Left ventricle myocardium inferior (tissue), 1 donor: ENCODE results near the gene OR2A5. TPM values are rescaled to one million over a fixed set of nuclear protein-coding genes. Genes with fewer than 3 reads are reported as not detected.

Experiments used
- DNase-seq: peaks from one replicate; pipeline ENCODE4 v3.0.0-alpha.2; 2020
- H3K27ac ChIP-seq: fragments of 200-600 bp; replicated peaks from 2 replicates; pipeline ENCODE4 v1.8.0; 2021
- H3K27me3 ChIP-seq: fragments of 200-600 bp; 2 replicates; pipeline ENCODE4 v1.8.0; 2021; ENCODE audit warnings: low read depth
- H3K36me3 ChIP-seq: fragments of 200-600 bp; 2 replicates; pipeline ENCODE4 v1.8.0; 2021
- H3K4me1 ChIP-seq: fragments of 200-600 bp; 2 replicates; pipeline ENCODE4 v1.8.0; 2021
- H3K4me3 ChIP-seq: fragments of 200-600 bp; 2 replicates; pipeline ENCODE4 v1.8.0; 2021; ENCODE audit warnings: mild to moderate bottlenecking, moderate library complexity
- H3K9me3 ChIP-seq: fragments of 200-600 bp; replicated peaks from 2 replicates; pipeline ENCODE4 v1.8.0; 2021
- CTCF ChIP-seq: fragments of 200-600 bp; IDR thresholded peaks from 2 replicates; pipeline ENCODE4 v1.8.0; 2021; ENCODE audit warnings: antibody characterized with exemption, mild to moderate bottlenecking, borderline replicate concordance
- intact Hi-C: fragments of 100-400 bp; cut with micrococcal nuclease; formaldehyde crosslinking; loops from one replicate; pipeline ENCODE4 v1.11.0; 2022
- long read RNA-seq: library from polyadenylated mRNA; unstranded; transcript quantifications from one replicate; pipeline ENCODE4 v2.0.0, GENCODE V29; 2021
- total RNA-seq: library from RNA; stranded (reverse); fragmentation: NEBNext Ultra II Directional; extraction: Animal tissue kit (Norgen Biotek cat#: 25700); gene quantifications from one replicate; pipeline ENCODE4 v1.2.1, GENCODE V29; 2021
- donor health status: DM: no; HTN: yes; CAD: no; lungs with severe emphysema.

The OR2A5 gene
- not detected for total RNA-seq
- long read RNA-seq, result 0 reads

GRCh38 chr7:144048648-144049047 is at the start of gene OR2A5:
TSS of gene OR2A5 (plus strand) at chr7:144048948. CDS start at chr7:144050402, 1,454 bp downstream.
- H3K4me3 ChIP-seq, result no peak within 1 kb of the TSS
- intact Hi-C loops, result no loop called here
- no peaks in the 10 kb centered on the region for H3K36me3 ChIP-seq
- H3K4me1 ChIP-seq, result no peaks in the 10 kb centered on the region
- no peaks in the 10 kb centered on the region for H3K9me3 ChIP-seq
- H3K27me3 ChIP-seq, result no peaks in the 10 kb centered on the region
- no peak for DNase-seq
- TF ChIP-seq CTCF, result no peak
- H3K27ac ChIP-seq, result no peak within 1 kb of the TSS

GRCh38 chr7:144000020-144000419 is 48.7 kb upstream of the OR2A5 start, which contains the start of gene OR6B1:
TSS of gene OR6B1 (plus strand) at chr7:144000320. CDS start at chr7:144003997, 3,677 bp downstream.
- no peak for DNase-seq
- no peaks in the 10 kb centered on the region for H3K27me3 ChIP-seq
- no peak within 1 kb of the TSS for H3K27ac ChIP-seq
- intact Hi-C loops, result no loop called here
- H3K9me3 ChIP-seq, result no peaks in the 10 kb centered on the region
- H3K36me3 ChIP-seq, result no peaks in the 10 kb centered on the region
- H3K4me1 ChIP-seq, result no peaks in the 10 kb centered on the region
- TF ChIP-seq CTCF, result no peak
- no peak within 1 kb of the TSS for H3K4me3 ChIP-seq

GRCh38 chr7:144001543-144001942 is 47.2 kb upstream of the OR2A5 start:
- H3K36me3 ChIP-seq, result no peaks in the 10 kb centered on the region
- no peaks in the 10 kb centered on the region for H3K9me3 ChIP-seq
- intact Hi-C loops, result no loop called here
- TF ChIP-seq CTCF, result no peak
- no peaks in the 10 kb centered on the region for H3K4me1 ChIP-seq
- DNase-seq, result no peak
- H3K27ac ChIP-seq, result no peak overlapping the region
- no peaks in the 10 kb centered on the region for H3K27me3 ChIP-seq
- H3K4me3 ChIP-seq, result no peak overlapping the region

- Histone ChIP-seq H3K27me3 (no peaks in the 10 kb centered on the region), H3K36me3 (no peaks in the 10 kb centered on the region), H3K9me3 (peaks cover 8% of the 10 kb centered on the region), H3K4me1 (no peaks in the 10 kb centered on the region), H3K27ac (no peak overlapping the region), H3K4me3 (no peak overlapping the region)
- DNase-seq, result no peak
- intact Hi-C loops, result no loop called here
- no peak for TF ChIP-seq CTCF
Observed at GRCh38 chr7:144004703-144005102, 44.0 kb upstream of the OR2A5 start.

- TF ChIP-seq CTCF, result no peak
- intact Hi-C loops, result no loop called here
- no peaks in the 10 kb centered on the region for H3K27me3 ChIP-seq
Observed at GRCh38 chr7:144006029-144006691, 42.6 kb upstream of the OR2A5 start.

More at GRCh38 chr7:144006029-144006691, 42.6 kb upstream of the OR2A5 start:
- Histone ChIP-seq H3K27ac (peak overlapping the region; percentile 20), H3K4me3 (no peak overlapping the region), H3K36me3 (no peaks in the 10 kb centered on the region), H3K4me1 (no peaks in the 10 kb centered on the region), H3K9me3 (peaks cover 21% of the 10 kb centered on the region)
- no peak for DNase-seq
